ENCODE results near the gene PCYT1B.

PCYT1B gene

GRCh38 chrX:24520472-24520871, 126.7 kb downstream of the PCYT1B start:
- no peak for DNase-seq

- no peak for DNase-seq
These were observed 131.7 kb downstream of the PCYT1B start for GRCh38 chrX:24515447-24515846.

GRCh38 chrX:24513416-24513815, 133.7 kb downstream of the PCYT1B start:
- no peak for DNase-seq

- no peak for DNase-seq
These were observed 138.8 kb downstream of the PCYT1B start for GRCh38 chrX:24508375-24508774.

All from 8988T (cell line).